Effector CD4-positive, alpha-beta T cell (primary cell): ENCODE measurements around the gene UQCRHL.
"Not testable (repeated sequence)": the region's sequence is repeated elsewhere in the genome, so short reads cannot be mapped to it uniquely, and the experiment has no call there.

ENCODE experiments used
- DNase-seq: peaks from one replicate; pipeline ENCODE4 v3.0.0-alpha.2; 2020
- total RNA-seq: gene quantifications from one replicate; lab custom pipeline; 2026; lab: John Stamatoyannopoulos, UW

Gene UQCRHL
- 2.4 reads per million, percentile 7 among the genes with 10 or more reads in this experiment for total RNA-seq

DNA sequence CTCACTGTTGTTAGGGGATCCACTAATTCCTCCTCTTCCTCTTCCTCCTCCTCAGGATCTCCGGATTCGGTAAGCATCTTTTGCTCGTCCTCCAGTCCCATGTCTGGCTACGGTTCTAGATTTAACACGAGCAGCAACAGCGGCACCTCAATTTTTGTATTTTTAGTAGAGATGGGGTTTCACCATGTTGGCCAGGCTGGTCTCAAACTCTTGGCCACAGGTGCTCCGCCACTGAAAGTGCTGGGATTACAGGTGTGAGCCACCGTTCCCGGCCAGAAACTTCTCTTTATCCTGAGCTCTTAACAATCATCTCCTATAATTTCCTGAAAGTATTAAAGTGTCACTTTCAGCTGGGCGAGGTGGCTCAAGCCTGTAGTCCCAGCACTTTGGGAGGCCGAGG, at the start of gene UQCRHL:
TSS of gene UQCRHL (minus strand) at position 101 of the 400 bp plus-strand sequence. CDS start at position 101, 0 bp downstream.
- not testable (repeated sequence) for DNase-seq

DNA sequence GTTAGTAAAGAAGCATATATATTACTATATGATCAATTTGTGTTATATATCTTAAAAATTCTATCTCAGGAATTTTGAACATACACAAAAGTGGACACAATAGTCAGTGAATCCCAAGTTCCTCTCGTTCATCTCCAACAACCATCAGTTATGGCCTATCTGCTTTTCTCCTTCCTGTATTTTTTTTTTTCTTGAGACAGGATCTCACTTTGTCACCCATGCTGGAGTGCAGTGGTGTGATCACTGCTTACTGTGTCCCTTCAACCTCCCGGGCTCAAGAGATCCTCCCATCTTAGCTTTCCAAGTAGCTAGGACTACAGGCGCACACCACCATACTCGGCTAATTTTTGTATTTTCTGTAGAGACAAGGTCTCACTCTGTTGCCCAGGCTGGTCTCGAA, 49.4 kb upstream of the UQCRHL start:
- no peak for DNase-seq

DNA sequence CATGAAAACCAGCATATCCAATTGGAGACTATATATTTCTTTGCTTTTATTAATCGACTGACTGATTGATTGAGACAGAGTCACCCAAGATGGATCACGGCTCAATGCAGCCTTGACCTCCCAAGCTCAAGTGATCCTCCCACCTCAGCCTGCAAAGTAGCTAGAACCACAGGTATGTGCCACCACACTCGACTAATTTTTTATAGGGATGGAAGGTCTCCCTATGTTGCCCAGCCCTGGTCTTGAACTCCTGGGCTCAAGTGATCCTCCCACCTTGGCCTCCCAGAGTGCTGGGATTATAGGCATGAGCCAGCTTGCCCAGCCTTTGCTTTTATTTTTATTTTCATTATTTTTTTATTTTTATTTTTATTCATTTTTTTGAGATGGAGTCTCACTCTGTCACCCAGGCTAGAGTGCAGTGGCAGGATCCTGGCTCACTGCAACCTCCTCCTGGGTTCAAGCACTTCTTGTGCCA, 45.4 kb upstream of the UQCRHL start:
- no peak for DNase-seq

DNA sequence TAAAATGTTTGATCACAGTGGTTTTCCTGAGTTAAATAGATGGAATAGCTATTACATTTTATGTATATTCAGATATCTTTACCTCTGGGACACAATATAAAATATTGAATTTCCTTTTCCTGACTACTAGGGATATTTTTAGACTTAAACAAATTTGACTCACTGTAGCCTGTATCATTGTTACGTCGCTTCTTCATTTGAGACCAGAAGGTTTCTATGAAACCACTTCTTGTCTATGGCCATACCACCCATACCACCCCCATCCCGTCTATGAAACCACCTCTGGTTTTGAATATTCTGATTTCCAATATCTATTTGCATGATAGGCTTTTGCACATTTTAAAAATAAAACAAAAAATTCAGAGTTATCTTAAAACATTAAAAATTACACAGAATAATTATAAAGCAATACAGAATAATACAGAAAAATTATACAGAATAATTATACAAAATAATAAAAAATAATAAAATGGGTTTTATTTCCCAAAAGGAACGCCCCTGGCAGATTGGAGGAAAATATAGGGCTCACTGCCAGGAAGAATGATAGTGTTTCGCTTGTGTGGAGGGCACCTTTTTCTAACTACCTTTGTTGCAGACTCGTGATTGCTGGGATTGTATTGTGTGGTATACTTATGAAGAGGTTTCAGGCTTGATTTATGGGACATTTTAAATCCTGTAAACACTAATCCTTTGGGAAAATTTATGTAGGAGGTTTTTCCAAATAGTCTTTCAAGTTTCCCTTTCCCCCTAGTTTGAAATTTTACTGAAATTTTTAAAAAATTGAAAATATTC, 44.8 kb upstream of the UQCRHL start:
- DNase-seq: no peak

DNA sequence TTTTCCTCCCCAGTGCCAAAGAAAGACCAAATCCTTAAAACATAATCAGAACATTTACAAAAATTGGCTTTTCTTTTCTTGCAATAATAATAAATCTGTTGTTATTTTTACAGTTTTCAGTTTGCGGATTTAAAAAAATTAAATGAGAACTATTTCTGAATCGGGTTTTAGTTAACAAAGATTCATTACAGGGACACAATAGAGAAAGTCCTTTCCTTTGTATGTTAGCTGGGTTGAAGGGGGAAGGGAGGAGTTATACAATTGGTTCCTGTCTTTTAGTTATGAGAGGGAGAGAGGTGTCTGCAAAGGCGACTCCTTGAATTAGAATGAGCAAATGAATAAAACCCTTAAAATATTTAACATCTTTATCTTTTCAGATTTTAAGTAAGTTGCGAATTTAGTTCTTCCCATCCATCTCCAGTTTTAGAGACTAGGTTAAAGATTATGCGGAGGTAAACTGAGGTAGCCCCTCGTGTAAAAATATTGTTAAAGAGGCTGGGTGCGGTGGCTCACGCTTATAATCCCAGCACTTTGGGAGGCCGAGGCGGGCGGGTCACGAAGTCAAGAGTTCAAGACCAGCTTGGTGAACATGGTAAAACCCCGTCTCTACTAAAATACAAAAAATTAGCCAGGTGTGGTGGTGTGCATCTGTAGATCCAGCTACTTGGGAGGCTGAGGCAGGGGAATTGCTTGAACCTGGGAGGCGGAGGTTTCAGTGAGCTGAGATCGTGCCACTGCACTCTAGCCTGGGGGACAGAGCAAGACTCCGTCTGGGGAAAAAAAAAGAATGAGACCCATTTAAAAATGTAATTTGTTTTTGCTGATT, 44.0 kb upstream of the UQCRHL start:
- DNase-seq: no peak

DNA sequence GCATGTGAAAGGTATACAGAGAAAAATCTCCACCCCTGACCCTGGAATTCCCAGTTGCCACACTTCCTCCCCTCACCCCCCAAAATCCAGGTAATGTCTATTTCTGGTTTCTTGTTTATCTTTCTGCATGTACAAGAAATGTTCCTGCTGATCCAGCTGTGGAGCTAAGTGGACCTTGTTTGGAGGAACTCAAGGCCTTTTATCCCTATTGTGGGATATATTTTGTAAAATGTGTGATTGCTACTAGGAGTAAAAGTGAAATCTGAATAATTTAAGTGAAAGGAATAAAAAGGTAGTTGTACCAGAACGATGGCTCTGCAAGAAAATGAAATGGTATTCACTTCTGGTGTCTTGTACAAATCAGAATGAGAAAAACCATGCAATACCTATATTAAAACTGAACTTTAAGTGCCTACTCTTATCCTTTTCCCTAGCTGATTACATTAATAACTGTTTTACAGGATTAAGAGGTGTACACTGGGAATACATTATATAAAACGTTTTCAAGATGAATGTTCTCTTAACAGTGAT, 43.1 kb upstream of the UQCRHL start:
- DNase-seq: no peak

- DNase-seq: no peak
Measured at GRCh38 chr1:15849775-15850324, 42.4 kb upstream of the UQCRHL start.

GRCh38 chr1:15848929-15849774, 41.7 kb upstream of the UQCRHL start:
- DNase-seq: peak; percentile 55

DNA sequence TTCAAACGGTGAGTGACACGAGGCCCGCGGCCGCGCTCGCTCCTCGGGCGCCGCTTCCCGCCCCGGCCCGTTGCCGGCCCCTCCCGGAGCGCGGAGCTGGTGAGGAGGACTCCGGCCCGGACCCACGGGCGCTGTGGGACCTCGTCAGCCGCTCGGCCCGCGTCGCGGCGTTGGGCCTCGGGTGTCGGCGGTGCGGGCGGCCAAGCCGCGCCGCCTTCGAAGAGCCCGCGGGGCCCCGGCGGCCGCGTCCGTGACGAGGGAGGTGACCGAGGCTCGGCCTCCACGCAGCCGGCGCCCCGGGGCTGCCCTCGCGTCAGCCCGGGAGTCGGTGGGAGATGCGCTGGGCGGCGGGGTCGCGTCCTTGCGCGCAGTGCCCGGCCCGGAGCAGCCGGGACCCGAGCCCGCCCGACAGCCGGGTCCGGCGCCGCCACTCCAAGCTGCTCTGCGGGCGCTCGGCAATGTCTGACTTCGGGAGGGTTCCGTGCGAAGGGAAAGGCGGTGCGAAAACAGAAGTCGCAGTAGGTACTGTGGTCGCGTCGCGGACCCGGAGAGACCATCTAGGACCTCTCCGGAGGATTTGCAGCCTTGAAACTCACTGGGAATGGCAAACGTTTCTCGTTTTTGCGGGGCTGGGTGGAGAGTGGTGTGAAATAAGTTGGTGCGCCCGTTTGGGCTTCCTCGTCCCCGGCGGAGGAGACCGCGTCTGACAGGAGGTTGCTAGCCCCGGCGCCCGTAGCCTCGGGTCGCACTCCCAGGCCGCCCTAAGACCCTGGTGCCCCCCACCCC, 40.9 kb upstream of the UQCRHL start:
- peak; percentile 32 for DNase-seq

- no peak for DNase-seq
Measured at GRCh38 chr1:15847893-15848142, 40.4 kb upstream of the UQCRHL start.

DNA sequence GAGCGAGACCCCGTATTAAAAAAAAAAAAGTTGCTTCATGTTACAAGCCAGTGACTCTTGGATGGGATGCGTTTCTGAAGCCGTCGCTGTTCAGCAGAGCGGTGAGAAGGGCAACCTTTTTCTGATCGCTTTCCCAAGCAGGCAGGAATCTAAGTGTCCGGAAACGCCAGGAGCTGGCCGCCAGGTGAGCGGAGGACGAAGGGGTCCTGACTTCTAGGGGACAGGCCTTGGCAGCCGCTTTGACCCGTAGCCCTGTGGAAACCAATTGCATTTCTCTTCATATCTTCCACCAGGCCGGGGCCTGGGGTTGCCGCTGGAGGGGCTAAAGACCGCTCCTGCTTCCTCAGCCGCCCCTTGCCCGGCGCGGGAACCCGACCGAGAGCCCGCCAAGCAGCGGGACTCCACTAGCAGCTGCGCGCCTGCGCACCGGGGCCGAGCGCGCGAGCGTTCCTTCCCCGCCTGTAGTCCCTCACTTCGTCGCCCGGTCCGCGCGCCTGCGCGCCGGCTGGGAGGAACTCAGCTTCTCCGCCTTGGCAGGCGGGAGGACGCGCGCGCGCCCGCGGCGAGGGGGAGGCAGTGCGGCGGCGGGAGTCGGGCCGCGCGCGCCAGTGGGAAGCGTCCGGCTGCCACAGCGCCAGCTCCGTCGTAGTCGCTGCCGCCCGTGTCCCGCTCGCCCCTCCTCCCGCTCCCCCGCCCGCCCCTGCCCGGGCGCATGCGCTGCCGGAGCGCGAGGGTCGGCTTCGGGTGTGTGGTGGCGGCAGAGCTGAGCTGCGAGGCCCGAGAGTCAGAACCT, 39.8 kb upstream of the UQCRHL start, which contains the start of gene SPEN:
TSS of gene SPEN (plus strand) at position 608 of the 793 bp plus-strand sequence. CDS start 361 bp downstream, outside the sequence.
- DNase-seq: peak; percentile 96

GRCh38 chr1:15846056-15846455, 38.6 kb upstream of the UQCRHL start:
- not testable (repeated sequence) for DNase-seq

- DNase-seq: no peak
Measured at GRCh38 chr1:15843826-15844572, 36.5 kb upstream of the UQCRHL start.

DNA sequence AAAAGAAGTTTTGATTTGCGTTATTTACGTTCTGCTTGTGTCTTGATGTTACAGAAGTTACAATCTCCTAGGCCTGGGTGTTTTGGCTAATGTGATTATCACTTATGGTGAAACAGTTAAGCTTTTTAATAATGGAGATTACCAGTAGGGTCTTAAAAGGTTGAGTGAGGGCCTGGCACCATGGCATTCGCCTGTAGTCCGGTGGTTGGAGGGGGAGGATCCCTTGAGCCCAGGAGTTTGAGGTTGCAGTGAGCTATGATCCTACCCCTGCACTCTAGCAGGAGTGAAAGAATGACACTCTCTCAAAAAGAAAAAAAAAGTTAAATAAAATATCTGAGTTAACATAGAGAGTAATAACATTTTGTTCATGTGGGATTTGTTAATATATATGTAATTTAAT, 31.3 kb upstream of the UQCRHL start:
- no peak for DNase-seq

DNA sequence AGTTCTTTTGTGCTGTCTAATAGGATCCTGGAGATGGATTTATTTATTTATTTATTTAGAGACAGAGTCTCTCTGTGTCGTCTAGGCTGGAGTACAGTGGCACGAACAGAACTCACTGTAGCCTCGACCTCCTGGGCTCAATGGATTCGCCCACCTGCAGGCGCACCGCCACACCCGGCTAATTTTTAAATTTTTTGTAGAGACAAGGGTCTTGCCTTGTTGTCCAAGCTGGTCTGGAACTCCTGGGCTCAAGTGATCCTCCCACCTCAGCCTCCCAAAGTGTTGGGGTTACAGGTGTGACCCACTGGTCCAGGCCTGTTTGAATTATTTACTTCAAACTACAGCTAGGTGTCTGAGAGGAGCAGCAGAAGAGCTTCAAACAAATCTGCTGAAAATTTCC, 30.5 kb upstream of the UQCRHL start:
- no peak for DNase-seq

DNA sequence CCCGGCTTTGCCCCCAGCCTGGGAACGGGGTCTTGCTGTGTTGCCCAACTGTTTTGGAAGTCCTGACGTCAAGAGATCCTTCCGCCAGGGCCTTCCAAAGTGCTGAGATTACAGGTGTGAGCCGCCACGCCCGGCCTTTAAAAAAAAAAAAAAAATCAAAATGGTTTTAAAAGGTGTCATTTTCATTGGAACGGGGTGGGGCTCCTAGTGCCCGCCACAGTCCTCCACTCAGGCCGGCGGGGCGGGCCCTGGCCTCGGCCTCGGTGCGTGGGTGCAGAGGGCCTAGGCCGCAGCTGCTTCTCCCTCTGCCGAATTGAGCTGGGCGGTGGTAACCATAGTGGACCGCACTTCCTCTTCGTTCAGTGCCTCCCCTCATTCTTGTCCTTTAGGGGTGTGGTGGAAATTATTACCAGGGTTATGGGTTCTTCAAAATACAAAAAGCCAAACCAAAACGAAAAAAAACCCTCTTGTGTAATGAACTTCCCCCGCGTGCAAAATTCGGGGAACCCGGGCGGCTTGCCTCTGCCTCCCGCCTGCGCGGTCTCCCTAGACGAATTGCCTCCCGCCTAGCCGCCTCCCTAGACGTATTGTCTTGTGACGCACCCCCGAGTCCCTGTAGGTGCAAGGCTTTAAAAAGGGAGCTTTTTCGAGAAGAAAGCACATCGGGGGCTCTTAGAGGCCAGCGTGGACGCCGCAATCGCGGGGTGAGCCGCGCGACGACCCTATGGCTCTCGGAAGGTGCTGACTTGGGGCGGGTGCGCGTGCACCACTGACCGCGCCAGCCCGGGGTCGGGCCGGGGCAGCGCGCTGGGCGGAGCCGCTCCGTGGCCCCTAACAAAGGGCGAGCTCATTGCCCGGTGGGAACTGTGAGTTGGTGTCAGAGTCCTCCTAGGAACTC, 29.6 kb upstream of the UQCRHL start:
- peak; percentile 45 for DNase-seq

DNA sequence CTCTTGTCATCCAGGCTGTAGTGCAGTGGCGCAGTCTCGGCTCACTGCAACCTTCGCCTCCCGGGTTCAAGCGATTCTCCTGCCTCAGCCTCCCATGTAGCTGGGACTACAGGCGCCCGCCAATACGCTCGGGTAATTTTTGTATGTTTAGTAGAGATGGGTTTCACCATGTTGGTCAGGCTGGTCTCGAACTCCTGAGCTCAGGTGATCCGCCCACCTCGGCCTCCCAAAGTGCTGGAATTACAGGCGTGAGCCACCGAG, 29.0 kb upstream of the UQCRHL start:
- DNase-seq: not testable (repeated sequence)

- DNase-seq: peak; percentile 98
Measured at GRCh38 chr1:15835741-15836510, 28.5 kb upstream of the UQCRHL start.
